Measurements from ENCODE around the gene CDK1.

The CDK1 gene

GRCh38 chr10:60778971-60779796 lies 906 bp downstream of the CDK1 start:
- DNase-seq: no peak

DNA sequence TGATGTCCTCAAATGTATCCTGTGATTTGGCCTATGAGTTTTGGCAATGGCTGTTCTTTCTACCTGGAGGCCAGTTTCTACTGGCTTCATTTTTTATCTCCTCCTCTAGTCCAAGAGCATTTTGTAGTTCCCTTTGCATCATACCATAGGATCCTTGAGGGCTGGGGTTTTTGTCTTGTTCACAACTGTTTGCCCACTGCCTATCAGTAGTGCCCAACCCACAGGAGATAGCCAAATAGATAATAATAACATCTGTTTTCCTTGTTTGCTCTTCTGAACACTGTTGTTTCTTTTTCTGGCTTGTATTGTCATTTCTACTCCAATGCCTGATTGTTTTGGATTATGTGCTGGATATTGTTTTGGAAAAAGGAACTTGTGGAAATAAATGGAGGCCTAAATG lies 3.4 kb downstream of the CDK1 start:
- no peak for DNase-seq

DNA sequence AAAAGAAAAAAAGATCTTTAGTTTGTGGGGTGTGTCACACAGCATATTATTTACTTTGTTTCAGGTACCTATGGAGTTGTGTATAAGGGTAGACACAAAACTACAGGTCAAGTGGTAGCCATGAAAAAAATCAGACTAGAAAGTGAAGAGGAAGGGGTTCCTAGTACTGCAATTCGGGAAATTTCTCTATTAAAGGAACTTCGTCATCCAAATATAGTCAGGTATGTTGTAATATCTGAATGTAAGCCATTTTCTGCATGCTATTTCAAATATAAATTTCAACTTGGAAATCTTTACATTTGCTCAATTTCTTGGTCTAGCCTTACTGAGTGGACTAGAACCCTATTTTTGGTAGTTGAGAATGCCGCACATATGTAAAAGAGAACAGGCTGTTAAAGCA lies 6.4 kb downstream of the CDK1 start:
- no peak for DNase-seq

GRCh38 chr10:60788544-60788943 lies 10.3 kb downstream of the CDK1 start:
- DNase-seq: no peak

DNA sequence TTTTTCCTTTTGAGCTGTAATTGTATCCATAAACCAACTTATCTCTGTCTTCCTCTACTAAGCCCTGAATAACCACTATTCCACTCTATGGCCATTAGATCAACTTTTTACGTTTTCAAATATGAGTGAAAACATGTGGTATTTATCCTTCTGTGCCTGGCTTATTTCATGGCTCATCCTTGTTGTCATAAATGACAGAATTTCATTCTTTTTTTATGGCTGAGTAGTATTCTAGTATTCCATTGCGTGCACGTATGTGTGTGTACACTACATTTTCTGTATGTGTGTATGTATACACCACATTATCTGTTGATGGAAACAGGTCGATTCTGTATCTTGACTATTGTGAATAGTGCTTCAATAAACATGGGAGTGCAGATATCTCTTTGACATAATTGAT lies 11.1 kb downstream of the CDK1 start:
- DNase-seq: no peak

GRCh38 chr10:60794953-60795352 lies 16.7 kb downstream of the CDK1 start:
- no peak for DNase-seq

- no peak for DNase-seq
Observed at GRCh38 chr10:60795465-60796202, 17.4 kb downstream of the CDK1 start.

DNA sequence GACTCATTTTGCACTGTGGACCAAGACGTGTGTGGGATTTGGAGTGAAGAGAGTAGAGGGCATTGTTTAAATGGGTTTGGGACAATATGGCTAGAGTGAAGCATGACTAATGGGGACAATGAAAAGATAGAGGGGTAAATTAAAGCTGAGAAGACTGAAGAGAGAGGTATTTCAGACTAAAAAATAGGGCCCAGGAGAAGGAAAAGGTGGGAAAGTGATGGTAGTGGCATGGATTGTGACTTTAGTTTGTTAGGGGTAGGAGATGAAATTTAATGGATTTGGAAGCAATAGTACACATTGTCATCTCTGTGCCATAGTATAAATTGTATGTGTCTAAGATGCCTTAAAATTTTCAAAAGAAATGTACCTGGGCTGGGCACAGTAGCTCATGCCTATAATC lies 18.2 kb downstream of the CDK1 start:
- no peak for DNase-seq

GRCh38 chr10:60797200-60797599 lies 18.9 kb downstream of the CDK1 start:
- DNase-seq: no peak

DNA sequence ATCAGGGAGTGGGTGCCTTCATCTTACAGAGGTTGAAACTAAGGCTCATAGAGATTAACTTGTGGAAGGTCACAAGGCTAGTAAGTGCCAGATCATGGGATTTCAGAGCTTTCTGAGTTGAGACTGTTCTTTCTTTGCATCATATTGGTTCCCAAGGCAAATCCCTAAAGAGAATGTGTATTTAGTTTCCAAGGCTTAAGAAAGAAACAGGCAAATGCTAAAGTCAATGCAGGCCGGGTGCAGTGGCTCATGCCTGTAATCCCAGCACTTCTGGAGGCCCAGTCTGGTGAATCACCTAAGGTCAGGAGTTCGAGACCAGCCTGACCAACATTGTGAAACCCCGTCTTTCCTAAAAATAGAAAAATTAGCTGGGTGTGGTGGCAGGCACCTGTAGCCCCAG lies 19.8 kb downstream of the CDK1 start:
- no peak for DNase-seq

- DNase-seq: no peak
Observed at GRCh38 chr10:60798870-60799269, 20.6 kb downstream of the CDK1 start.

GRCh38 chr10:60799971-60800650 lies 21.8 kb downstream of the CDK1 start:
- no peak for DNase-seq

DNA sequence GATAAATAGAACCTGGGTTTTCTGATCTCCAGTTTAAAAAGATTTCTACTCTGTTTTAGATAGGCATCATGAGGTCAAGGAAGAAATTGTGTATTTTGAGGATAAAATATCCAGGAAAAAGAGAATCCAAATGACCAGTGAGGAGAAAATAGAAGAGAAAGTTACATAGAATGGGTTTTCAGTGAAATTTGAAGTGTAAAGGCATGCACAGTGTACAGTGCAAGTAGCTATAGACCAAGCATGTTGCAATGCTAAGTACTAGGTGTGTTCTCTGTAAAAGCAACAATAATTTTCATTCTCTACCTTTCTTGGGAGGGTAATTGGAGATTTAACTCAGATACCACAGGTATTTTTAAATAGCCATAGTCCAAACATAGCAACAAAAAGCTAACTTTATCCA lies 22.6 kb downstream of the CDK1 start:
- DNase-seq: no peak

GRCh38 chr10:60801522-60801921 lies 23.2 kb downstream of the CDK1 start:
- no peak for DNase-seq

GRCh38 chr10:60803433-60803832 lies 25.2 kb downstream of the CDK1 start:
- DNase-seq: no peak

GRCh38 chr10:60803865-60804264 lies 25.6 kb downstream of the CDK1 start:
- DNase-seq: no peak

DNA sequence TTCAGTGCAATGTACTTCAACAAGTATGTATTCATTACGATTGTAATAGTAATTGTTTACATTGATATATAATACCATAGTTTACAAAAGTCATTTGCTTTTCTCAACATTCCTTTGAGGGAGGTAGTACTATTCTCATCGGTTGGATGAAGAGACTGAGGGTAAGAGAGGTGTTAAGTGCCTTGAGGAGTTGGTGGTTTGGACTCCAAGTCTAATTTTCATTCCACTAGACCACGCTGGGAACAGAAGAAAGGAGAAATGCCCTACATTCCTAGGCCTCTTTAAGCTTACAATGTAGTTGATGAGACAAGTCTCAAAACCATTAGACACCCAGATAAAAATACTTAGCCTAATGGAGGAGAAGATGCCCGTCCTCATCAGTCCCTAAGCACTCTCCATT lies 28.6 kb downstream of the CDK1 start:
- DNase-seq: no peak

- DNase-seq: no peak
Observed at GRCh38 chr10:60807499-60807898, 29.2 kb downstream of the CDK1 start.

DNA sequence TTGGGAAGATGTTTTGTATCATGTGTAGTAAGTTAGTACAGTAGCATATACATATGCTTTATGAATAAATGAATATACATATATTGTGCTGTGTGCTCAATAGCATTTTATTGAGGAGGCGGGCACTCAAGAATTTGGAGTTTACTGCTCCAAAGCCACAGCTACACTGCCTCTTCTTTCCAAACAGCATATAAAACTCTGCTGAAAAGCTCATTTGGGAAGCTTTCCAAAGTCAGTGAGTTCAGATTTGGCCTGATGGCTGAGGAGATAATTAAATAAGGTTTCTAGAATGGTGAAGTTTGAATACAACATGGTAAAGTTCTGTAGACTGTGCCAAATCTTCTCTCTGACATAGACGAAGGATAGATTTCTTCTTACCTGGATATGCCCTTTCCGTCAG lies 29.8 kb downstream of the CDK1 start:
- no peak for DNase-seq

DNA sequence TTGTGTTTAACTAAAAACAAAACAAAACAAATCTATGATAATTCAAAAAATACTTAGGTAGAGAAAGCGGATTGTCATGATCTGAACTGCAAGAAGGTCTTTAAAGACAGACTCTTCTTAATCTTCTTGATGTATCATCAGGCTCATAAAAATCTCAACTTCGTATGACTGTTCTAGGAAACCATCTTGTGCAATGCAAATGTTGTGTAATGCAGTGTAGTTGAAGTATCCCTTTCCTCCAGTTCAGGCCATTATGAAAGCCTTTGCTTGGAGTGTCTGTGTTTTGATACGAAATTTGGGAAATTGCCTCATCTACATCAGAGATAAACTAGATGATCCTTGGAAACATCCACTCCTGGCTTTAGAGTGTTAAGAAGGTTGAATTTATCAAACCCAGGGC lies 30.9 kb downstream of the CDK1 start:
- no peak for DNase-seq

- DNase-seq: no peak
Observed at GRCh38 chr10:60810437-60811182, 32.3 kb downstream of the CDK1 start.

DNA sequence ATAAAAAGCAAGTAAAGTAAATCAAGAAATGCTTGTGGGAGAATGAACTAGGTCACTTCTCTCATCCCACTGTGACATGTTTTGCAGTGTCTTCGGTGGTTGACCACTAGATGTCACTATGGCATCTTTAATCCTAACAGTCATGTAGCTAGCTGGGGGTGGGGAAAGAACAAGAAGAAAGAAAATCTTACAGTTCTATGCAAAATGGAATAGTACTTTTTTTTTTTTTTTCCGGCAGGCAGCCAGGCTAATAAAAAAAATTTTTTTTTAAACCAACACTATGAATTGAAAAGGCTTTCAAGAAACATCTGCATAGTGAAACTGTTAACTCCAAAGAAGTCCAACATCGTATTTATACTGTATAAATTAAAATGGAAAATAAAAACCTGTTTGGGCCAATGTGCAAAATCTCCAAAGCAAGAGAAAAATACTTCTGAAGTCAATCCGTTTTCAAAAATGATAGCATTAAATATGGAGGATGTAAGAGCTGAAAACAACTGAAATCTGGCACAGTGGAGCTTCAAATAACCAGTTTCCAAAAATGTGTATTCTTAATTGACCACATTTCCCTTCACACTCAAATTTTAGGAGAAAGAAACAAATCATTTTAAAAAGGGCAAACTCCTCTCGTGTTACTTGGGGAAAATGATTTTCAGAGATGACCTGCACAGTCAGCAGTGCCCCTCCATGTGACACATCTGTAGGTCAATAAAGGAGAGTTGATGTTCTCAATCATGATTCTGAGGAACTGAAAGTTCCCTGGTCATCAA lies 38.5 kb downstream of the CDK1 start:
- no peak for DNase-seq
